GM23248 (cell line): ENCODE data around the gene TMBIM1.

Source experiments
- EZH2 ChIP-seq: fragments of 200-600 bp; sonication (generic); IDR thresholded peaks from 2 replicates; pipeline ENCODE4 v1.6.1; 2018; ENCODE audit warnings: antibody characterized with exemption, mild to moderate bottlenecking; ENCODE audit not compliant: insufficient read depth, poor library complexity, severe bottlenecking
- EZH2phosphoT487 ChIP-seq: fragments of 200-600 bp; sonication (generic); IDR thresholded peaks from 2 replicates; pipeline ENCODE4 v1.6.1; 2018; ENCODE audit warnings: antibody characterized with exemption, moderate library complexity, mild to moderate bottlenecking, low read depth; ENCODE audit not compliant: insufficient read depth

- TF ChIP-seq EZH2 = no peak
- no peak for TF ChIP-seq EZH2phosphoT487
These were observed 25.9 kb downstream of the TMBIM1 start for GRCh38 chr2:218266316-218266979.
